Uterus (tissue), 2 donors: ENCODE results near the gene RHEB.

Source experiments
- POLR2A ChIP-seq, 2 donors: fragments of 450-650 bp; IDR thresholded peaks; one replicate each; pipeline ENCODE4 v1.6.1; 2016; ENCODE audit warnings: antibody characterized with exemption in 2 of 2, mild to moderate bottlenecking in 1 of 2, moderate library complexity in 1 of 2
- TF ChIP-seq, protein P1 (sequence below), 4 experiments: fragments of 200-600 bp in 2 of 4; fragments of 450-650 bp in 2 of 4; sonication (generic) in 2 of 4; IDR thresholded peaks; one replicate each; pipeline ENCODE4 v1.5.1; 2016 to 2019; ENCODE audit warnings: antibody characterized with exemption in 4 of 4, mild to moderate bottlenecking in 2 of 4, moderate library complexity in 1 of 4

DNA sequence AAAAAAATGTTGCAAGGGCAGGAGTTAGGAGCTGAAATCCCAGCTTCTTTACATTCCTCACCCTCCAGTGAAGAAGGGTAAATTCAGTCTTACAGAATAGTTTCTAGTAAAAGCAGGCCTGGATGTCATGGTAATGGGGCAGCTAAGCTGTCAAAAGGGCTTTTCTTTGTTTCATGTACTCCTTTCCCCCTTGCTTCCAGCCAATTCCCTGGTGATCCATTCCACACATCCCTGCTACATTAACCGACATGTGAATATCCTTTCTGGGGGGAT, 36.0 kb downstream of the RHEB start:
- TF ChIP-seq, protein P1, sequence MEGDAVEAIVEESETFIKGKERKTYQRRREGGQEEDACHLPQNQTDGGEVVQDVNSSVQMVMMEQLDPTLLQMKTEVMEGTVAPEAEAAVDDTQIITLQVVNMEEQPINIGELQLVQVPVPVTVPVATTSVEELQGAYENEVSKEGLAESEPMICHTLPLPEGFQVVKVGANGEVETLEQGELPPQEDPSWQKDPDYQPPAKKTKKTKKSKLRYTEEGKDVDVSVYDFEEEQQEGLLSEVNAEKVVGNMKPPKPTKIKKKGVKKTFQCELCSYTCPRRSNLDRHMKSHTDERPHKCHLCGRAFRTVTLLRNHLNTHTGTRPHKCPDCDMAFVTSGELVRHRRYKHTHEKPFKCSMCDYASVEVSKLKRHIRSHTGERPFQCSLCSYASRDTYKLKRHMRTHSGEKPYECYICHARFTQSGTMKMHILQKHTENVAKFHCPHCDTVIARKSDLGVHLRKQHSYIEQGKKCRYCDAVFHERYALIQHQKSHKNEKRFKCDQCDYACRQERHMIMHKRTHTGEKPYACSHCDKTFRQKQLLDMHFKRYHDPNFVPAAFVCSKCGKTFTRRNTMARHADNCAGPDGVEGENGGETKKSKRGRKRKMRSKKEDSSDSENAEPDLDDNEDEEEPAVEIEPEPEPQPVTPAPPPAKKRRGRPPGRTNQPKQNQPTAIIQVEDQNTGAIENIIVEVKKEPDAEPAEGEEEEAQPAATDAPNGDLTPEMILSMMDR (IDR thresholded peaks at IDR 0.05): no peak
- no peak for TF ChIP-seq POLR2A (IDR thresholded peaks at IDR 0.05)
